ENCODE results near the gene CYP21A2.

DNA sequence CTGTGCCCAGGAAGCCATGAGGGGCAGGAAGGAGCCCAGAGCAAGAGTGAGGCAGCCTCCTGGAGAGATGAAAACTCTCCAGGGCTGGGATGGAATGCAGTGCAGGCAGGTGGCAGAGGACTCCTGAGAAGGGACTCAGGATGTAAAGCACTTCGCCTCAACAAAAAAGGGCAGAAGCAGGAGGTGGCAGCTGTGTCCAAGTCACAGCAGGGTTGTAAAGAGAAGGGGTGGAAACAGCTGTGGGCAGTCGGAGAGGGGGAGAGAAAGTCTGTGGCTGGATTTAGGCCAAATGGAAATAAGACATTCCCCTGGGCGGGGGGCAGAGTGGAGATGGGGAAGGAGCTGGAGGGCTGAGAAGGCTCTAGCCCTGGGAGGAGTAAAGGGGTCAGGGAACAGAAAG is 34.9 kb downstream of the CYP21A2 start:
- TF ChIP-seq, protein P1, sequence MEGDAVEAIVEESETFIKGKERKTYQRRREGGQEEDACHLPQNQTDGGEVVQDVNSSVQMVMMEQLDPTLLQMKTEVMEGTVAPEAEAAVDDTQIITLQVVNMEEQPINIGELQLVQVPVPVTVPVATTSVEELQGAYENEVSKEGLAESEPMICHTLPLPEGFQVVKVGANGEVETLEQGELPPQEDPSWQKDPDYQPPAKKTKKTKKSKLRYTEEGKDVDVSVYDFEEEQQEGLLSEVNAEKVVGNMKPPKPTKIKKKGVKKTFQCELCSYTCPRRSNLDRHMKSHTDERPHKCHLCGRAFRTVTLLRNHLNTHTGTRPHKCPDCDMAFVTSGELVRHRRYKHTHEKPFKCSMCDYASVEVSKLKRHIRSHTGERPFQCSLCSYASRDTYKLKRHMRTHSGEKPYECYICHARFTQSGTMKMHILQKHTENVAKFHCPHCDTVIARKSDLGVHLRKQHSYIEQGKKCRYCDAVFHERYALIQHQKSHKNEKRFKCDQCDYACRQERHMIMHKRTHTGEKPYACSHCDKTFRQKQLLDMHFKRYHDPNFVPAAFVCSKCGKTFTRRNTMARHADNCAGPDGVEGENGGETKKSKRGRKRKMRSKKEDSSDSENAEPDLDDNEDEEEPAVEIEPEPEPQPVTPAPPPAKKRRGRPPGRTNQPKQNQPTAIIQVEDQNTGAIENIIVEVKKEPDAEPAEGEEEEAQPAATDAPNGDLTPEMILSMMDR (conservative IDR thresholded peaks at IDR 0.05; ENCODE audit: low read length), result no peak
- TF ChIP-seq EZH2phosphoT487 (IDR thresholded peaks at IDR 0.05; ENCODE audit: borderline replicate concordance, low read depth, low read length), result no peak

Measured in OCI-LY7 (cell line).